Effector CD8-positive, alpha-beta T cell (primary cell): ENCODE results near the gene PFKFB1.

ENCODE experiments used
- DNase-seq: peaks from one replicate; lab custom pipeline; 2025; lab: John Stamatoyannopoulos, UW
- total RNA-seq, 4 experiments: gene quantifications; one replicate each; lab custom pipeline; 2026; lab: John Stamatoyannopoulos, UW

PFKFB1 gene
- 0.12 to 0.97 (median 0.59) reads per million in 4 experiments for total RNA-seq

- no peak for DNase-seq
Measured at GRCh38 chrX:54994099-54994498, at the start of gene PFKFB1. Gene PFKFB1, minus strand, starts transcription at chrX:54994188. Its CDS starts 181 bp downstream, at chrX:54994007.

DNA sequence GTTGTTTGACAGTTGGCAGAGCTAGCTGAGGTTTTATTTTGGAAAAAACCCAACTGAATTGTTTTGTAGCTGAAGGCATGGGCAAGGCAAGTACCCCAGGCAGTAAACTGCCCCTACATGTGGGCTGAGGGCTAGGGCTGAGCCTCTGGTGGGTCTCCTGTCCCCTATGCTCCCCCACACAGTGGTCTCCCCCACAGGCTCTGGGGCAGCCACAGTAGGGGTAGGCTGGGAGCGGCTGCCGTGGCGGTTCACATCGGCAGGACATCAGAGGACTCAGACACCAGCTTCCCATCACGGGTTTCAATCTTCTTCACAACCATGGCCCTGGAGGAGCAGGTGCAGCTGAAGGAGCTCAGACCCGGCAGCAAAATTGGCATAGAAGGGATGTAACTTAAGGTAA is 47.5 kb upstream of the PFKFB1 start:
- no peak for DNase-seq

DNA sequence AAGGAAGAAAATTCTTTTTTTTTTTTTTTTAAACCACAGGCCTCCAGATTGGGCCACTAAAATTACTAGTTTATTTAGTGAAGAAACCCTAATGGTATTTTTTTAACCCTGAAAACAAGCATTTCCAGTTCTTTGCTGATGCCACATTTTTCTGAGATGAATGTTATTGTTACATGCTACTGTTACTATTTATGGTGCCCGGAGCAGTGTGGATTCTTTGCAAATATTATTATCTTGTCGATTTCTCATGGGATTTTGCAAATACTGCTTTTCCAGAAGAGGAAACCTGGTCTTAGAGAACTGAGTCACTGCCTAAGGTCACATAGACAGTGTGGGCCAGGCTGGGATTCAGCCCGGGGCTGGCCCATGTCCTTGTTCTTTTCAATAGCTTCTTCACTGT is 45.5 kb upstream of the PFKFB1 start:
- no peak for DNase-seq

DNA sequence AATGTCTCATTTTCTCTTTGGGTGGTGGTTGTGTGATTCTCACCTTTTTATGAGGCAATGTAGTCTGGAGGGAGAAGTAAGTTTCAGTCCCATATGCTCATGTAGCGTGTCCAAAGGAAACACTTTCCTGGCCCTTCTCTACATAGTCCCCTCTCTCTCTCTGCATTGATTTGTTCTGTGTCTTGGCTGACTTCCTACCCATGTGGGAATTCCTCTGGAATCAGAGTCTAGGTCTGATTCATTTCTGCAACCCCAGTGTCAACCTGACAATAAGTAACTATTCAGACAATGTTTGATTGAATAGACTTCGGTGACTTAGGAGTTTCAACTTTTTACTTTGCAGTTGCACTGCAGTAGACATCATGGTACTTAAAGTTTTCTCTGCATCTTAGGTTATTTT is 39.4 kb upstream of the PFKFB1 start:
- DNase-seq = no peak

DNA sequence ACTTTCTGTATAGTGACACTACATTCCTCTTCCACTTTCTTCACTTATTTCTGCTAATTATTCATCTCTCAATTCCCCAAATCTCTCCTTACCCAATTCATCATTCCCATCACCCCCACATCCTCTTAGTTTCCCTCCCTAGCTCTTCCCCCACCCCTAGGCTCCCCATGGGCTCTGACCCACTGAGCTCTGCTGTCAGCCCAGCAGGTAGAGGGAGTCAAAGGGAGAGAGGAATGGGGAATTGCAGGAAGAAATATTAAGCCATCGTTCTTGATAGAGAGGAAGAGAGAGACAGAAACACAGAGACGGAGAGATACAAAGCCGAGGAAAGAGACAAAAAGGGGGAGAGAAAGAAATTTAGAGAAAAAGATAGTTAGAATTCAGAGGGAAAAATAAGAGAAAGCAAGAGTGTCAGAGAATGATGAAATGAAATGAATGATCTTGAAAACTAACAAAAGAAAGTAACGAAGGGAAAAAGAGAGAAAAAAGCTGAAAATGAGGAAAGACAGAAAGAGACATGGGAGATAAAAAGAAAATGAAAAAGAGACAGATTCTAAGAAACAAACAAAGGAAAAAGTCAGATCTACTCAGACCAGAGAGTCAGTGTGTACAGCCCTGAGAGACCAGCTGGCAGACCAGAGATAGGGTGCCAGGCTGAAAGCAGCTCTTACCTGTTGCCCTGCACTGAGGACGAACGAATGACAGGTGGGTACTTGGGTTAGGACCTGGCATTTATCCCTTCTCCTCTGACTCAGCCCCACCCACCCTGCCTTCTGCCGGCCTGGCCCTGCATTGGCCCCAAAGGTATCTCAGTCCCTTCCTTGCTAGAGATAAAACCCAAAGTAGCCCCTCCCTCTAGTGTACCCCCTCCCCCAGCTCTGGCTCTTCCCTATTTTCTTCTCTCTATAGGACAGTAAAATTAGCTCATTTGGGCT is 36.5 kb upstream of the PFKFB1 start, which contains the start of gene ALAS2:
Gene ALAS2 (minus strand): TSS at position 707 of the 935 bp plus-strand sequence. CDS start 4,977 bp downstream, outside the sequence.
- DNase-seq = no peak

- no peak for DNase-seq
Measured at GRCh38 chrX:55029291-55029690, 35.3 kb upstream of the PFKFB1 start.

DNA sequence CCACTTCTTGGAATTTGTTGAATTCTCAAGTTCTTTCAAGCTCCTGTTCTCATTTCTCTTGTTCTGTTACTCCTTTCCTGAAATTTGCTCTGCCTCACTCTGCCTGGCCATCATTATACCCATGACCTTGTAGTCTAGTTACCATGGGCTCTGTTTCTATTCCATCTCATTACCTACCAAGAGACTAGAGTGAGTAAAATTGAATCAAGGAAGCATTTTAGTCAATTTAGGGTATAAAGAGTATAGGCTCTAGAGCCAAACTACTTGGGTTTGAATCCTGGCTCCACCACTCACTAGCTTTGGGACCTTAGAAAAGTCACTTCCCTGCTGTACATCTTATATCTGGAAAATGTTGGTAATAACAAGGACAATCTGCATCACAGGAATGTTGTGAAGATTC is 34.6 kb upstream of the PFKFB1 start:
- DNase-seq = no peak

GRCh38 chrX:55028040-55028439 is 34.1 kb upstream of the PFKFB1 start:
- DNase-seq = no peak

- DNase-seq = no peak
Measured at GRCh38 chrX:55026840-55027239, 32.9 kb upstream of the PFKFB1 start.

DNA sequence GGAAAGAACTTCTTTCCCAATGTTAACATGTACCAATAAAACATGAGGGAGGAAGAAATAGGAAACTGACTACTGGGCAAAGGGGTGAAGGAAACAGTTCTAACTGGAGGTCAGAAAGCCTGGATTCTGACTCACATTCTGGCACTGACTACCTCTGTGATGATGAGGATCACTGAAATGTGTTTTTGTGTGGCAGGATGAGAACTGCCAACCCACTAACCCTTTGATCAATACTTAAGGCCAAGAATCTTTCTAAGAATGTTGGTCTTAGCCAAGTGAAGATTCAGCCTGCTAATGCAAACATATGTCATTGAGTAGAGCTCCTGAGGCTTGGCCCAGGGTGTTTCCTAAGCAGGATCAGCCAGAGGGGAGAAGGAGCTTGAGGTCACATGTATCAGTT is 32.2 kb upstream of the PFKFB1 start:
- no peak for DNase-seq

DNA sequence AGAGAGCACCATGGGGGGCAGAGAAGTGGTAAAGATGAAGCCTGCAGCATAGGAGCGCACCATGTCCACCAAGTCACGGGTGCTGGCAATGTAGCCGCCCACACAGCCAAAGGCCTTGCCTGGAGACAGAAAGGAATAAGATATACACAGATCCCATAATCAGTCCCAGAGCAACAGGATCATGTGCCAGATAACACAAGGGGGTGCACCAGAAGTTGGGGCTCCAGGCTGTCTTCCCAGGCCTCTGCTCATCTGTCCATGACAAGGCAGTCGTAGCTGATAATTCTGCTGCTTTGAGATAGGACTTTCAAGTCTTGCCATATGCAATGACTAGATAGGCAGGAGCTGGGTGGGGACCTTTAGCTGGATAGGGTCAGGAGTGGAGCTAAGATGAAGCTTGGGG is 20.9 kb upstream of the PFKFB1 start:
- DNase-seq = no peak

DNA sequence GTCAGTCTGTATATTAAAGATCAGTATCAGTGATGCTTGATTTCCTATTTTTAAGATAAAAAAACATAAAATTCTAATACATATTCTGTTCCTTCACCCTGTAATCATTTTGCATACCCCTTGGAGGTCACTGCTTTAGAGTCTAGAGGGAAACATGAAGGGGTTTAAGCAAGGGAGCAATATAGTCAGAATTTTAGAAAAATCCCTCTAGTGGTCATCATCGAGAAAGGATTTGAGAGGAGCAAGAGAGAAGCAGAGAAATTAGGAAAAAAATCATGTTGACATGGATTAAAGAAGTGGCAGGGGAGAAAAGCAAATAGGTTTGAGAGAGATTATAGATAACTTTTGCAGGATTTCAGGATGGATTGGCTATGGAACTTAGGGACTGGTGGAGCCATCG is 17.3 kb upstream of the PFKFB1 start:
- DNase-seq = no peak

DNA sequence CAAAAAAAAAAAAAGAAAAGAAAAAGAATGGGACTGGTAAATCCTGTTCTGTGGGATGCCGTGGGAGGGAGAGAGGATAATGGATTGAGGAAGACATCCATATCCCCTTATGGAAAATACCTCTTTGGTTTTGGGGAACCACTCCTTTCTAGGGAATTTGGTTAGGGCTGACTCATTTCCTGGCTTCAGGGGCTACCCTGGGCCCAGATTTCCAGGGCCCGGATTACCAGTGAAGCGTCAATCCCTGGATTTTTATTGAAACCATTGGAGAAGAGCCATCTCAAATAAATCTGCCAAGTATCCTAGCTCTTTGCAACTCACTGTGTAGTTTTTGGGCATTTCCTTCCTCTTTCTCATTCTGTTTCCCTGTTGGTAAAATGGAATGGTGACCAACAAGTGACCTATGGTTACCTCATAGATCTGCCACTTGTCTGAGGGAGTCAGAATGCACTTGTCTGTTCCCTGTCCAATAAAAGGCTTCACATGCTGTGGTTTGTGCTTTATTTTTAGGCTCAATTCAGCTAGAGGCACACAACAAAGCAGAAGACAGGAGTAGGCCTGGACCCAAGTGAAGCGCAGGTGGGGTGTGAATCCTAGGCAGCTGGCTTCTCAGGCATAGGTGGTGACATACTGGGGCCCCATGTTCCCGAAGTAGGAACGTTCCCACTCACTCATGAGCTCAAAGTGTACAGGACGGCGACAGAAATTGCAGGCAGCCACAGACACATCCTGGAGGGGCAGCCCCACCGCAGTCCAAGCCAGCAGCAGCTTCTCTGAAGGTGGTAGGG is 14.8 kb upstream of the PFKFB1 start:
- no peak for DNase-seq

DNA sequence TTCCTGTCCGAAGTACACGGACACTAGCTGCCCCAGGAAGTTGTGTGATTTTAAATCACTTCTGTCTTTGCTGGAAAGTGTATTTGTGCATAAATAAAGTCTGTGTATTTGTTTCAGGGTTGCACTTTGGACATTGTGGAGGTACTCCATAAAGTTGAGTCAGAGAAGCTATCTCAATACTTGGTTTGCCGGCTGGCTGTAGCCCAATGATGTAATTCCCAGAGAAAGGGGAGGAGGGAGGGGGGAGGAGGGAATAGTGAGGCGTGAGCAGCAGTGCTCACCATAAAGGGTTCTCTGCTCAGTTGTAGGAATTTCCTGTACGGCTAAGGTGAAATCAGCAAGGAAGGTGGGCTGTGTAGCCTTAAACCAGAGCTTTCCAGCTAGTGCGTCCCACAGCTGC is 13.7 kb upstream of the PFKFB1 start:
- DNase-seq = no peak

- no peak for DNase-seq
Measured at GRCh38 chrX:55006827-55007621, 13.0 kb upstream of the PFKFB1 start.

GRCh38 chrX:55005256-55005655 is 11.3 kb upstream of the PFKFB1 start:
- DNase-seq = no peak

GRCh38 chrX:55004231-55004630 is 10.2 kb upstream of the PFKFB1 start:
- no peak for DNase-seq

- peak; percentile 77 for DNase-seq
Measured at GRCh38 chrX:54999717-55000598, 6.0 kb upstream of the PFKFB1 start, which contains the start of gene APEX2. Gene APEX2, plus strand, starts transcription at chrX:55000363. Its CDS starts 60 bp downstream, at chrX:55000423.

DNA sequence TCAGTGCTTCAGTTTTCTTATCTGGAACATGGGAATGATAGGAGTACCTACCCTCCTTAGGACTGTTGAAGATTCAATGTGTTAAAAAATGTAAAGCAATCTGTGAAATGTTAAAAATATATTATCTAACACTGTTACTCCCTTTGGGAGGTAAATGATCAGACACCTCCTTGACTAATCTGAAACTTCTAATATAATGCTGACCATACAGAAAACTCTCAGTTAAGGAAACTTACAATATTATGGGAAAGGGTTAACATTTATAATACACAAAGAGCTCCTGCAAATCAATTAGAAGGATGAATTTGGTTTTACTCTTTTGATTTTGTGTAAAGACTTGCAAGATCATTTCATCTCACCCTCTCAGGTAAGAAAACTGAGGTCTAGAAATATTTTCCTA is 1.6 kb upstream of the PFKFB1 start:
- DNase-seq = no peak

- no peak for DNase-seq
Measured at GRCh38 chrX:54994668-54995351, 822 bp upstream of the PFKFB1 start.
